Measurements from ENCODE around the gene SAMD4B.
A peak's percentile ranks its signal among the peaks of the same experiment; 100 is the strongest.
"Not testable (repeated sequence)": the region's sequence is repeated elsewhere in the genome, so short reads cannot be mapped to it uniquely, and the experiment has no call there.

The SAMD4B gene

GRCh38 chr19:39303373-39304184, 38.6 kb upstream of the SAMD4B start:
- Histone ChIP-seq H3K4me1 (ENCODE audit: control insufficient read depth, insufficient read depth, low read length) (peaks cover 7% of the 10 kb centered on the region), H3K27me3 (ENCODE audit: control insufficient read depth, insufficient read depth, low read length) (no peaks in the 10 kb centered on the region), H3K36me3 (ENCODE audit: control insufficient read depth, insufficient read depth, low read length) (no peaks in the 10 kb centered on the region), H3K4me3 (ENCODE audit: low read length) (no peak overlapping the region), H3K9me3 (ENCODE audit: control insufficient read depth, insufficient read depth, low read length) (no peaks in the 10 kb centered on the region), H3K27ac (ENCODE audit: low read length) (no peak overlapping the region)
- no peak for DNase-seq (ENCODE audit: low read depth, low spot score)
- WGBS (ENCODE audit: insufficient coverage, insufficient read length), result no CpG with 5 or more reads among the region's 10 CpGs

GRCh38 chr19:39304185-39304513, 38.1 kb upstream of the SAMD4B start:
- DNase-seq (ENCODE audit: low read depth, low spot score), result no peak
- H3K4me3 ChIP-seq (ENCODE audit: low read length), result no peak overlapping the region
- H3K36me3 ChIP-seq (ENCODE audit: control insufficient read depth, insufficient read depth, low read length), result no peaks in the 10 kb centered on the region
- H3K27me3 ChIP-seq (ENCODE audit: control insufficient read depth, insufficient read depth, low read length), result no peaks in the 10 kb centered on the region
- peaks cover 10% of the 10 kb centered on the region for H3K4me1 ChIP-seq (ENCODE audit: control insufficient read depth, insufficient read depth, low read length)
- no peaks in the 10 kb centered on the region for H3K9me3 ChIP-seq (ENCODE audit: control insufficient read depth, insufficient read depth, low read length)
- no peak overlapping the region for H3K27ac ChIP-seq (ENCODE audit: low read length)

- Histone ChIP-seq H3K9me3 (ENCODE audit: control insufficient read depth, insufficient read depth, low read length) (no peaks in the 10 kb centered on the region), H3K36me3 (ENCODE audit: control insufficient read depth, insufficient read depth, low read length) (no peaks in the 10 kb centered on the region), H3K27ac (ENCODE audit: low read length) (no peak overlapping the region), H3K4me3 (ENCODE audit: low read length) (no peak overlapping the region), H3K4me1 (ENCODE audit: control insufficient read depth, insufficient read depth, low read length) (peaks cover 10% of the 10 kb centered on the region), H3K27me3 (ENCODE audit: control insufficient read depth, insufficient read depth, low read length) (no peaks in the 10 kb centered on the region)
- WGBS (ENCODE audit: insufficient coverage, insufficient read length), result no CpG with 5 or more reads among the region's 6 CpGs
- no peak for DNase-seq (ENCODE audit: low read depth, low spot score)
These were observed 37.3 kb upstream of the SAMD4B start for GRCh38 chr19:39304701-39305571.

DNA sequence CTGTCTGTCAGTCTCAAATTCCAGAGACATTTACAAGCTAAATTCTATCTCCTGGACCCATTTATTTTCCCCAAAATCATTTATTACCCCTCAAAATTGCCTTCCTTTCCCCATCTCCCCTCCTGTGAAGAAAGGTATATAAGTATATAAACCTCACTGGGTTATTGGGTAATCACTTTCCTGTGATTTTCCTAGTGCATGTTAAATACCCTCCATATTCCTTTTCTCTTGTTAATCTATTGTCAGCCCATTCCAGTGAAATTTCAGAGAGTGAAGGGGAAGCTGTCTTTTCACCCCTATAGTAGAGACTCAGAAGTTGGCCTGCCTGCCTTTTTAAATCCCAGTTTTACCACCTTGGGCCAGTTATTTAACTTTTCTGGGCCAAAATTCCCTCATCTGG, 36.1 kb upstream of the SAMD4B start:
- no peak for DNase-seq (ENCODE audit: low read depth, low spot score)
- H3K27me3 ChIP-seq (ENCODE audit: control insufficient read depth, insufficient read depth, low read length), result no peaks in the 10 kb centered on the region
- no peak overlapping the region for H3K4me3 ChIP-seq (ENCODE audit: low read length)
- no peaks in the 10 kb centered on the region for H3K36me3 ChIP-seq (ENCODE audit: control insufficient read depth, insufficient read depth, low read length)
- H3K27ac ChIP-seq (ENCODE audit: low read length), result no peak overlapping the region
- no peaks in the 10 kb centered on the region for H3K9me3 ChIP-seq (ENCODE audit: control insufficient read depth, insufficient read depth, low read length)
- peaks cover 10% of the 10 kb centered on the region for H3K4me1 ChIP-seq (ENCODE audit: control insufficient read depth, insufficient read depth, low read length)

DNA sequence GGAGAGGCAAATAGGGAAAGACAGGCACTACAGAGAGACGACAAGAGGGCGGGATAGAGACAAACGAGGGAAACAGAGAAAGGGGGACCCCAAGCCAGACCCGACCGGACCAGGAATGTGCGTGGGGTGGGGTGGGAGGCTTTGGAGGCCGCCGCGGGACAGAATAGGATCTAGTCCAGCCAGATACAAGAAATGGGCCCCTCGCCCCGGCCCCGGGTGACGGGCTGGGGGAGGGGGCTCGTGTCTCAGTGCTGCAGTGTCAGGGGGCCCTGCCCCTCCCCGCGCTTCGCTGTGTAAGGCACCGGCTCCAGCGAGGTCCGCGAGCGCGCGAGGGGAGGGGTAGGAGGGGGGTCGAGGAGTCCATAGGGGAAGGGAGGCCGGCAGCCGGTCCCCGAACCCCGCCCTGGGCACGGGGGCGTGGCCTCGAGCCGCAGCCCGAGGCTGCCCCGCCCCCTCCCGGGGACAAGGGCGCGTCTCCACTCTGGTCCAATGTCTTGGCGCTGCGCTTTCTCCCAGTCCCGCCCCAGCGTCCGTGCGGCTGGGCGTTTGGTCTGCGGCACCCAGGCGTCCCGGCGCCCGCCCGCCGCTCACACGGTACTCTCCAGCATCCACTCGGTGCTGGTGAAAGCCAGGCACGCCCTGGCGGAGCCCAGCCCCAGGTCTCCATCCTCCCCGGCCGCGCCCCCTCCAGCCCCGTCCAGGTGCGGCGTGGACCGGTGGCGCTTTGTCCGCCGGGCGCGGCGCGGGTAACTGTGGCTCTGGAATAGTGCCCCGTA, 35.0 kb upstream of the SAMD4B start:
- H3K4me3 ChIP-seq (ENCODE audit: low read length), result peak overlapping the region; percentile 68; the same call in 1 of the 2 replicates
- peaks cover 10% of the 10 kb centered on the region for H3K4me1 ChIP-seq (ENCODE audit: control insufficient read depth, insufficient read depth, low read length)
- no peak overlapping the region for H3K27ac ChIP-seq (ENCODE audit: low read length)
- no peaks in the 10 kb centered on the region for H3K27me3 ChIP-seq (ENCODE audit: control insufficient read depth, insufficient read depth, low read length)
- no peaks in the 10 kb centered on the region for H3K36me3 ChIP-seq (ENCODE audit: control insufficient read depth, insufficient read depth, low read length)
- WGBS (ENCODE audit: insufficient coverage, insufficient read length), result no CpG with 5 or more reads among the region's 71 CpGs
- no peaks in the 10 kb centered on the region for H3K9me3 ChIP-seq (ENCODE audit: control insufficient read depth, insufficient read depth, low read length)
- no peak for DNase-seq (ENCODE audit: low read depth, low spot score)

- DNase-seq (ENCODE audit: low read depth, low spot score), result no peak
- Histone ChIP-seq H3K27ac (ENCODE audit: low read length) (no peak overlapping the region), H3K36me3 (ENCODE audit: control insufficient read depth, insufficient read depth, low read length) (no peaks in the 10 kb centered on the region), H3K27me3 (ENCODE audit: control insufficient read depth, insufficient read depth, low read length) (no peaks in the 10 kb centered on the region), H3K4me1 (ENCODE audit: control insufficient read depth, insufficient read depth, low read length) (peaks cover 10% of the 10 kb centered on the region), H3K4me3 (ENCODE audit: low read length) (peak overlapping the region; percentile 68; the same call in 1 of the 2 replicates), H3K9me3 (ENCODE audit: control insufficient read depth, insufficient read depth, low read length) (no peaks in the 10 kb centered on the region)
- no CpG with 5 or more reads among the region's 82 CpGs for WGBS (ENCODE audit: insufficient coverage, insufficient read length)
These were observed 34.2 kb upstream of the SAMD4B start for GRCh38 chr19:39307822-39308530.

- peak; percentile 72 for DNase-seq (ENCODE audit: low read depth, low spot score)
- H3K4me1 ChIP-seq (ENCODE audit: control insufficient read depth, insufficient read depth, low read length), result peaks cover 10% of the 10 kb centered on the region
- H3K4me3 ChIP-seq (ENCODE audit: low read length), result peak overlapping the region; percentile 68; the same call in 1 of the 2 replicates
- no peaks in the 10 kb centered on the region; the same call in 1 of the 2 replicates for H3K36me3 ChIP-seq (ENCODE audit: control insufficient read depth, insufficient read depth, low read length)
- no CpG with 5 or more reads among the region's 18 CpGs for WGBS (ENCODE audit: insufficient coverage, insufficient read length)
- no peak overlapping the region for H3K27ac ChIP-seq (ENCODE audit: low read length)
- no peaks in the 10 kb centered on the region for H3K27me3 ChIP-seq (ENCODE audit: control insufficient read depth, insufficient read depth, low read length)
- H3K9me3 ChIP-seq (ENCODE audit: control insufficient read depth, insufficient read depth, low read length), result no peaks in the 10 kb centered on the region
These were observed 33.5 kb upstream of the SAMD4B start for GRCh38 chr19:39308531-39309304.

DNA sequence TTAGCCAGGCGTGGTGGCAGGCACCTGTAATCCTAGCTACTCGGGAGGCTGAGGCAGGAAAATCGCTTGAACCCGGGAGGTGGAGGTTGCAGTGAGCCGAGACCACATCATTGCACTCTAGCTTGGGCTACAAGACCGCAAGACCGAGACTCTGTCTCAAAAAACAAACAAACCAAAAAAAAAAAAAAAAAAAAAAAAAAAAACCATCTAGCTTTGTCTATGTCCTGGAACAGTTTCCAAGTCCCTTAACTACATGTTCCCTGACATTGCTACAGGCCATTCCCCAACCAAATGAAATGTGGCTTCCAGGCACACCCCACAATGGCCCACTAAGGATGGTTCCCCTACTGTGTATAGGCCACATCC, 32.9 kb upstream of the SAMD4B start:
- H3K27me3 ChIP-seq (ENCODE audit: control insufficient read depth, insufficient read depth, low read length); H3K9me3 ChIP-seq (ENCODE audit: control insufficient read depth, insufficient read depth, low read length); DNase-seq (ENCODE audit: low read depth, low spot score); H3K4me3 ChIP-seq (ENCODE audit: low read length); H3K4me1 ChIP-seq (ENCODE audit: control insufficient read depth, insufficient read depth, low read length); H3K36me3 ChIP-seq (ENCODE audit: control insufficient read depth, insufficient read depth, low read length); H3K27ac ChIP-seq (ENCODE audit: low read length): not testable (repeated sequence)
- WGBS (ENCODE audit: insufficient coverage, insufficient read length), result no CpG with 5 or more reads among the region's 7 CpGs

DNA sequence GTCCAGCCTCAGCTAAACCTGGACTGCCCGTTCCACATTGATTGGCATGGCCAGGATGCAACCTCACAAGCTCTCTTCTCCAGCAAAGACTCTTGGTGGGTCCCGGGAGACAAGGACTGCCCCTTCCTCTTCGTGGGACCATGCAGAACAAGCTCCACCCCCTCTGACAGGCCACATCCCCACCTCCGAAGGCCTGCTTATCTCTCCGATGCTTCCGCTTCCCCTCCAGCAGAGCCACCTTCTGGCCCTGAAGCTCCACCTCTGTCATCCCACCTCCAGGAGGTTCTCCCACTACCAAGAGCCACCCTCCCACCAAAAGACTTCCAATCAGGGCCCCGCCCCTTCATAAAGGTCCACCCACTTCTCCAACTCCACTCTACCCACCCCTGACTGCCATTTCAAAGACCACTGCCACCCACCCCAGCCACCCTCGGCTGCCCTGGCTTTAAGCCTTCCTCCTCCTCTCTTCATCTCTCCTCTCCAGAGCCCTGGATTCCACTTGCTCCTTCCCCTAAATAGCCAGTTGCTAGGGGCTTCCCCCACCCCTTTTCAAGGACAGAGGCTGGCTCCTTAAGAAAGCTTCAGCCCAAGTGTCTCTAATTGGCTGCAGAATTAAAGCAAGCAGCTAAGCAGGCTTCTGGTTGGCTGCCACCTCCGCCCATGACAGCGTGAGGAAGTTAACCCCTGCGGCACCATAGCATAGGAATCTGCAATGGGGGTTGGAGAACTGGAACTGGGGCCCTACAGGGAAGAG, 31.5 kb upstream of the SAMD4B start:
- no peaks in the 10 kb centered on the region for H3K9me3 ChIP-seq (ENCODE audit: control insufficient read depth, insufficient read depth, low read length)

More for the DNA sequence above, 31.5 kb upstream of the SAMD4B start:
- no peak overlapping the region for H3K27ac ChIP-seq (ENCODE audit: low read length)
- no peaks in the 10 kb centered on the region for H3K27me3 ChIP-seq (ENCODE audit: control insufficient read depth, insufficient read depth, low read length)
- no peak for DNase-seq (ENCODE audit: low read depth, low spot score)
- no peak overlapping the region for H3K4me3 ChIP-seq (ENCODE audit: low read length)
- H3K36me3 ChIP-seq (ENCODE audit: control insufficient read depth, insufficient read depth, low read length), result peaks cover 14% of the 10 kb centered on the region
- WGBS (ENCODE audit: insufficient coverage, insufficient read length), result no CpG with 5 or more reads among the region's 11 CpGs
- peaks cover 6% of the 10 kb centered on the region for H3K4me1 ChIP-seq (ENCODE audit: control insufficient read depth, insufficient read depth, low read length)

Measured in iPS DF 6.9 (cell line).